GM19351 (cell line): ENCODE data around the gene HSPE1.
"Not testable (repeated sequence)": the region's sequence is repeated elsewhere in the genome, so short reads cannot be mapped to it uniquely, and the experiment has no call there.

Experiments
- ATAC-seq: cut with Tn5 transposase; IDR thresholded peaks from one replicate; pipeline ENCODE4 v1.9.1; 2021; ENCODE audit warnings: mild to moderate bottlenecking, moderate library complexity; ENCODE audit not compliant: unreplicated experiment

Gene HSPE1

GRCh38 chr2:197498235-197498936, 1.8 kb upstream of the HSPE1 start:
- no peak for ATAC-seq

- ATAC-seq: peak; percentile 18
Observed at GRCh38 chr2:197498937-197499593, 1.1 kb upstream of the HSPE1 start.

DNA sequence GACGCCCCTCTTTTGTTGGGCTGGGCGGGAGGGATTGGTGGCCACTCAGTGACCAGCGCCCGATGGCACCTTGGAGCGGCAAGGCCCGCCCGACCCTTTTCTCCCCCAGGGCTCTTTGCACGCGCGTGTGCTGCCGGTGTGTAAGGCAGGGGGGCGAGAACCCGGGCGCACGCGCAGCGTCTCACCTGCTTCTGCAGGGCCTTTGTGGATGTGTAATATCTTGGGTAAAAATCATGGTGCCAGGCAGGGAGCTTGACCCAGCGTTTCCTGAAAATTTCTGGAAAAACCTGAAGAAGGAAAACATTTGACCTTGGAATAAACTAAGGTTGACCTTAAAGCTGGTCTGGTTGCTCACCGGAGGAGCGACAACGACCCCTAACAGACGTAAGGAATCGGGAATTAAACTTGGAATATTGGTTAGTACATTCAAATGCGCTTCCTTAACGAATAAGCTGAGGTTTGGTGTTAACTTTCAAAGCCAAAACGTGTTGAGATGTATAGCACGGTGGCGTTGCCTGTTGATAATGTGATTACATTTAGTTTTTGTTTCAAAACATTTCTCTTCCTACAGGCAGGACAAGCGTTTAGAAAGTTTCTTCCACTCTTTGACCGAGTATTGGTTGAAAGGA, 438 bp downstream of the HSPE1 start:
- ATAC-seq: peak; percentile 6

- ATAC-seq: no peak
Observed at GRCh38 chr2:197502201-197502600, 2.0 kb downstream of the HSPE1 start.

DNA sequence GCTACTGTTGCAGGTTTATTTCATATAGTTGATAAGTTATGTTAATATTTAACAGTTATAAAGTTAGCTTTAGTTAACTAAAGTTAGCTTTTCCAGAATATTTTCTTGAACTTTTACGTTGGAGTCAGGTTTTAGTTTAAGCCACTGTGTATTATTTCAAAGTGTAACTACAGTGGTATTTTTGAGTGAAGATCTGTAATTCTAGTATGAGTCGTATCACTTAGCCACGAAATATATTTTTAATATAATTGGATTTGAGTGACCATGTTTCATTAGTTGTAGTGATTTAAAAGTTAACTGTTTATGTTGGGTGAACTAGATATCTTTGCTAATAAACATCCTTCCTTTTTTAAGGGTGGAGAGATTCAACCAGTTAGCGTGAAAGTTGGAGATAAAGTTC, 2.5 kb downstream of the HSPE1 start:
- ATAC-seq: no peak

DNA sequence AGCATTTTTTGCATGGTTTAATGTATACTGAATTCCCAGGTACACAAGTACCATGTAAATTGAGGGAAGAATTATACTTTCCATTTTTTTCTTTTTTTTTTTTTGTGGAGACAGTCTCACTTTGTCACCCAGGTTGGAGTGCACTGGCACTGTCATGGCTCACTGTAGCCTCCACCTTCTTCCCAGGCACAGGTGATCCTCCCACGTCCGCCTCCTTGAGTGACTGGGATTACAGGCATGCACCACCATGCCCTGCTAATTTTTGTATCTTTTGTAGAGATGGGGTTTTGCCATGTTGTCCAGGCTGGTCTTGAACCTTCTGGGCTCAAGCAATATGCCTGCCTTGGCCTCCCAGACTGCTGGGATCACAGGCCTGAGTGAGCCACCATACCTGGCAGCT, 3.8 kb downstream of the HSPE1 start:
- no peak for ATAC-seq

- no peak for ATAC-seq
Observed at GRCh38 chr2:197504512-197504911, 4.3 kb downstream of the HSPE1 start.

- ATAC-seq: no peak
Observed at GRCh38 chr2:197506658-197507057, 6.5 kb downstream of the HSPE1 start.

GRCh38 chr2:197513915-197514314, 13.7 kb downstream of the HSPE1 start:
- ATAC-seq: no peak

DNA sequence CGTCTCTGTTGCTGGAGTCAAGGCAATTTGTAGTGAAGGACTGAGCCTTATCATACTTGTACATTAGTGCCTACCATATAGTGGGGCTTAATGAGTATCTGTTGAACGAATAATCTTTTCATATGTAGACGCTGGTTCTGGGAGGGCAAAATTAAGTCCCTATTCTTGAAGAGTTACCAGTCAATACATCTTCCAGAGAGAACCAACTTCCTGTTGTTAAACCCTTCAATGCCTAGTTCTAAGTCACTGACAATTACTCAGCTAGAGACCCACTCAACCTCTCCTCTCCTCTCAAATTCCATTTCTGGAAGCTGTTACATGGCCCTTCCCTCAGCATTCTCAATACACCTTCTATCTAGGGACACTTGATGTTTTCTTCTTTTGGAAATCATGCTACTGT, 14.6 kb downstream of the HSPE1 start:
- no peak for ATAC-seq

DNA sequence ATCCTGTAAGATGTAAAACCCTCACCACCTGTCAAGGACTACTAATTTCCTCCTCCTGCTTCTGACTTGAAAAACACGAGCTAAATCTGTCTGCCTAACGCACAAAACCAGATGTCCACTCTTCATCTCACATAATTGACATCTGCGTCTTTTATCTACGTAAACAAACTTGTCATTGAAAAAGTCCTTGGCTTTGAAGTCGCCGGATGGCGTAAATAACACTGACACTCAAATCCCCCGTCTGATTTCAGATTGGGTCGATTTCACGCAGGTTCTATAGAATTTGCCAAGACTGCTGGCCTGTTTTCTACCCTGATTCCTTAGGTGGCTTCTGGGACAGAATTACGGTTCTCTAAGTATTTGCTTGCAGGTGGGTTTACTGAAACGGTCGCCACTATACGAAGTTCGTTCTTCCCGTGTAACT, 15.1 kb downstream of the HSPE1 start:
- ATAC-seq: peak; percentile 10

DNA sequence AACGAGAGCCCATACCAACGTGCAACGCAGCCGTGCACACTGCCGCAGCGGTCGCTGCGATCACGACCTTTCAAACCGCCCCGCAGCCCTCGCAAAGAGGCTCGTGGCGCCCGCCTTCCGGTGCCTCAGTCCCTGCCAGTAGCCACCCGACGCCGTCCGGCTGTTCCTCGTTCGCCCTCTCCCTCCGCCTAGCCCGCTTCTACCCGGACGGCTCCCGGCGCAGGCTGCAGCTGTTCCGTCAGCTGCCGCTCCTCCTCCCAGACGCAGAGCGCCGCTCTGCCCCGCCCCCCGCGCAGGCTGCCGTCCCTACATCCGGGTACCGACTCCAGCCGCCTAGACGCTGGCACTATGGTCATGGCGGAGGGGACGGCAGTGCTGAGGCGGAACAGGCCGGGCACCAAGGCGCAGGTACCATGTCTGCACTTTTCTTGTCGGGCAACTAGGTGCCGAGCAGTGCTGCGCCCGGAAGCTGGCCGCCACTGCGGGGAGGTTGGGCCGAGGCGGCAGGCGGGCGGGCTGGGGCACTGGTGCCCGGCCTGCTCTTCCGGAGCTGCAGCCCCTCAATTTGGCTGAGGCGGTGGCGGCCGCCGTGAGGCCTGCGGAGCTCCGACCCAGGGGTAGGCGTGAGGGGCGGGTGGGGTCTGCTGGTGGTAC, 15.7 kb downstream of the HSPE1 start, which contains the start of gene MOB4:
TSS of gene MOB4 (plus strand) at position 328 of the 654 bp plus-strand sequence. CDS start at position 349, 21 bp downstream.
- ATAC-seq: peak; percentile 90

DNA sequence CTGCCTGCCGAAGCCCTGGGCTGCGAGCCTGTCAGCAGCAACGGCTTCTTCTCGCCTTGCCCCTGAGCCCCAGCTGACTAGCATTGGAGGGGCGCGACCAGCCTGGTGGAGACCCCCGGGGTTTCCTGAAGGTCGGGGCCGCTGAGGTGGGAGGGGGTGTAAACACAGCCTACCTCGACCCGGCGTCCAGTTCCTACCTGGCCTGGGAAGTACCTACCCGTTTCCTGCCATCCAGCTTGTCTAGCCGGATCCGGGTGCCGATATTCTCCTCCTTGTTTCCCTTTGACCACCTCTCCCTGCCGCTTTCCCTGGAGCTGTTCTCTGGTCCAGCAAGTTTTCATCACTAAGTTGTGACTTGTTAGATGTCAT, 16.2 kb downstream of the HSPE1 start:
- ATAC-seq: peak; percentile 10

DNA sequence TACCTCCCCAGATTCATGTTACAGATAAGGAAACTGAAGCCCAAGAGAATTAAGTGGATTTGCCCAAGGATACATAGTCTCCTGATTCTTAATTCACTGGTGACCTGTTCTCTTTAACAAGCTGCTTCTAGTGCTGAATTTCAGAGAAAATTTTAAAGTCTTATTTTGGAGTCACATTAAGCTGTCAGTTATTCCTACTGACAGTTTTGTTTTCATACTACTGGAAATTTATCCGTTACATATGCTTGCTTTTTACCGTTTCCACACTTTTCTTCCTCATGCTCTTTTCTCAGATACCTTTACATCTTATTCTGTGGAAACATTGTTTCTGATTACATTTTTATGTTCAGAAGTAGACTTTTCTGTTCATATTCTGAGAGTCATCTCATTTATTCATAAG, 17.0 kb downstream of the HSPE1 start:
- no peak for ATAC-seq

DNA sequence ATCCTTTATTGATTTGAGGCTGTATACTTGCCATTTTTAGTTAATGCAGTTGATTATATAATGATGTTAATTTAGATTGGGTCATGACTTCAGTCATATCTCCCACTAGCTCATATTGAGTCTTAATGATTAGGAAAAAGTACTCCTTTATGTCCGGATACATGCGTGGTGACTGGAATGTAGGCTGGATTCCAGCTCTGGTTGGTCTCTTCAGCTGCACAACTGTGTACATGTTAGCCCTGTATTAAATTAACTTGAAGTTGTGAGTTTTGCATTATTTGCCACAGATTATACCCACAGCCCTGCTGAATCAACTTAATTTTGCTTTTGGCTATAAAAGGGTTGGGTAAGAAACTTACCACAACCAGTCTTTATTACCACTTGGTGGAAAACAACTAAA, 38.2 kb downstream of the HSPE1 start:
- ATAC-seq: no peak

GRCh38 chr2:197539734-197540133, 39.6 kb downstream of the HSPE1 start:
- ATAC-seq: no peak

GRCh38 chr2:197543206-197543605, 43.0 kb downstream of the HSPE1 start:
- ATAC-seq: no peak

DNA sequence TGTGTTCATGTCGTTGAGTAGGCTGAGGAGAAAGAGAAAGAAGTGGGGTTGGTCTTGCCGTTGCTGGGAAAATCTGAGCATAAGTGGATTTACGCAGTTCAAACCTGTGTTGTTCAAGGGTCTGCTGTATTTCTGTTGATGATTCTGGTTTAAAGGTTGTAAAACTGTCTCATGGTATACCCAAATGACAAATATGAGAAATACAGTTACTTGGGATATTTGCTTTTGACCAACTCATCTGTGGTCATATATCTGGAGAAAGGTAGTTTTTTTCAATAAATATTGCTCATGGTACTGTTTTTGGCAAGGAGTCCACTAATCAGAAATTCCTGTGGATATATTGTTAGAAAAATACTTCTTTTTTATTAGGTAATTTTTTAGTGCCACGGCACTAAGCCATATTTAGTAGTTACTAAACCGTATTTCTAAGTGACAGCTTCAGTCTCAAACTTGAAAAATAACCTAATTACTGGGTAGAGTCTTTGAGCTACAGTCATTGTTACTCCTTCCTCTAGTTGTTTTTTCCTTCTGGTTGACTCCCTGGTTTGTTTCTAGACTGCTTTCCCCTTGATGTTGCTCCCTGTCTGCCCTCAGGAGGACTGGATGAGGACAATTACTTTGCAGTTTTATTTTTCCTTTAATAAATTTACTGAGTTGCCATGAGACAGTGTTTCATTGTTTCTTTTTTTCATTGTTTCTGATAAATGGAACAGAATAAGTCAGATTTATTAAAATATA, 47.2 kb downstream of the HSPE1 start:
- ATAC-seq: no peak

- no peak for ATAC-seq
Observed at GRCh38 chr2:197548582-197548981, 48.4 kb downstream of the HSPE1 start.

DNA sequence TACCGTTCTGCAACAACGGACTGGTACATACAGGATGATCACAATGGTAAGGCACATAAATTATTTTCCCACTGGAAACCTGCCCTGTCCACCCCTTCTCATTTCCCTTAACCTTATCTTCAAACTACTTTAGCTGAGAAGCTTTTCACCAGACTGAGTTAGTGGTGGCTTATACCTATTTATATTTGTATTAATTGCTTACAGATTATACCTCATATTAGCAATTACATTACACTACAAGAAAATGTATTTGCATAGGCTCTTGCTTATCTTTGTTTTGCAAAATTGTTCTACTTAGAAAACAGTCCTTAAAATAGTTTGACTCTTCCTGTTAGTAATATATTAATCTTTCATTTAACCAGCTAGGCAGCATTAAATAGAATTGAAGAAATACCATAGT, 51.1 kb downstream of the HSPE1 start:
- not testable (repeated sequence) for ATAC-seq
